ENCODE measurements around the gene KMO. TPM values are rescaled to one million over a fixed set of nuclear protein-coding genes. Genes with fewer than 3 reads are reported as not detected.

Gene KMO
- total and polyA plus RNA-seq, 8 donors = 0.04 to 0.89 (median 0.23) TPM; not detected in 2

GRCh38 chr1:241614144-241614543, 82.0 kb downstream of the KMO start:
- Histone ChIP-seq H3K27me3 (no peaks in the 10 kb centered on the region), H3K4me3 (no peak overlapping the region), H3K9me3 (no peaks in the 10 kb centered on the region), H3K36me3 (no peaks in the 10 kb centered on the region), H3K27ac (peak overlapping the region in 1 of 4 donors; percentile 60), H3K4me1 (peaks cover 9 to 40% (median 9%) of the 10 kb centered on the region in 3 donors)
- no peak for DNase-seq
- WGBS, 2 donors = 82 to 92% methylated on average over 4 of the region's 4 CpGs
- intact Hi-C loops (cut with DNase I) = no loop called here
- ATAC-seq = no peak
- no peak for FAIRE-seq
- TF ChIP-seq CTCF (IDR thresholded peaks at IDR 0.05) = no peak

GRCh38 chr1:241614572-241614971, 82.4 kb downstream of the KMO start:
- TF ChIP-seq CTCF (IDR thresholded peaks at IDR 0.05) = no peak
- no peaks in the 10 kb centered on the region for H3K27me3 ChIP-seq
- H3K9me3 ChIP-seq = no peaks in the 10 kb centered on the region
- 57 to 73% methylated on average over 4 of the region's 4 CpGs for WGBS, 2 donors
- ATAC-seq (no peak), DNase-seq (no peak), FAIRE-seq (no peak)
- no peak overlapping the region for H3K4me3 ChIP-seq
- H3K27ac ChIP-seq = peak overlapping the region in 2 of 4 donors; percentile 37 to 60
- intact Hi-C loops (cut with DNase I) = no loop called here
- peaks cover 9 to 40% (median 9%) of the 10 kb centered on the region in 3 donors for H3K4me1 ChIP-seq
- no peaks in the 10 kb centered on the region for H3K36me3 ChIP-seq

GRCh38 chr1:241615043-241615974, 83.1 kb downstream of the KMO start:
- Histone ChIP-seq H3K4me1 (peaks cover 7 to 37% (median 9%) of the 10 kb centered on the region in 3 donors), H3K36me3 (no peaks in the 10 kb centered on the region), H3K27ac (peak overlapping the region in 2 of 4 donors; percentile 37 to 60), H3K27me3 (no peaks in the 10 kb centered on the region), H3K4me3 (no peak overlapping the region), H3K9me3 (no peaks in the 10 kb centered on the region)
- DNase-seq (peak in 5 of 6 donors; percentile 13 to 58 (median 31)), FAIRE-seq (no peak), ATAC-seq (peak; percentile 69 to 89 (median 83))
- intact Hi-C loops (cut with DNase I) = no loop called here
- no peak for TF ChIP-seq CTCF (IDR thresholded peaks at IDR 0.05)
- WGBS, 2 donors = 32 to 42% methylated on average over 8 of the region's 8 CpGs

- no peak for TF ChIP-seq CTCF (IDR thresholded peaks at IDR 0.05)
- intact Hi-C loops (cut with DNase I) = no loop called here
- no peak for FAIRE-seq
- ATAC-seq = no peak
- Histone ChIP-seq H3K36me3 (no peaks in the 10 kb centered on the region), H3K27ac (no peak overlapping the region), H3K4me1 (peaks cover 0 to 18% (median 0%) of the 10 kb centered on the region in 3 donors), H3K4me3 (no peak overlapping the region), H3K9me3 (no peaks in the 10 kb centered on the region), H3K27me3 (no peaks in the 10 kb centered on the region)
- WGBS, 2 donors = 83 to 87% methylated on average over 7 of the region's 7 CpGs
- DNase-seq = no peak
Measured at GRCh38 chr1:241617426-241617825, 85.2 kb downstream of the KMO start.

- Histone ChIP-seq H3K4me3 (no peak overlapping the region), H3K9me3 (no peaks in the 10 kb centered on the region), H3K27ac (no peak overlapping the region), H3K4me1 (no peaks in the 10 kb centered on the region), H3K27me3 (no peaks in the 10 kb centered on the region), H3K36me3 (no peaks in the 10 kb centered on the region)
- TF ChIP-seq CTCF (IDR thresholded peaks at IDR 0.05) = no peak
- WGBS, 2 donors = 84 to 86% methylated on average over 5 of the region's 5 CpGs
- ATAC-seq (no peak), FAIRE-seq (no peak), DNase-seq (no peak)
- intact Hi-C loops (cut with DNase I) = loop anchor here in 1 of 3 donors (10.0 kb wide), 1 partner anchor 88 kb away; the partner anchor contains the start of gene KMO
Measured at GRCh38 chr1:241622669-241623068, 90.5 kb downstream of the KMO start.

Measured in pancreas (tissue), 10 donors.